SK-N-MC (cell line): Measurements from ENCODE around the gene CRB1.

Experiments used
- DNase-seq: peaks from one replicate; pipeline ENCODE4 v3.0.0-alpha.2; 2011; ENCODE audit warnings: low read depth, low spot score
- H3K27ac ChIP-seq: fragments of 200-600 bp; sonication (generic); 2 replicates; pipeline ENCODE4 v1.5.1; 2016; ENCODE audit warnings: mixed run types
- H3K36me3 ChIP-seq: fragments of 200-600 bp; sonication (generic); 2 replicates; pipeline ENCODE4 v1.6.1; 2017; ENCODE audit warnings: antibody characterized with exemption, low read length, mixed read lengths; ENCODE audit not compliant: insufficient read depth
- H3K4me3 ChIP-seq: fragments of 200-600 bp; sonication (generic); 2 replicates; pipeline ENCODE4 v1.5.1; 2016
- H3K9ac ChIP-seq: fragments of 200-600 bp; sonication (generic); 2 replicates; pipeline ENCODE4 v1.8.0; 2017; ENCODE audit warnings: mixed run types, mixed read lengths; ENCODE audit not compliant: insufficient read length
- H3K9me3 ChIP-seq: fragments of 200-600 bp; sonication (generic); 2 replicates; pipeline ENCODE4 v1.6.1; 2017; ENCODE audit warnings: low read depth, mild to moderate bottlenecking, antibody characterized with exemption, low read length, moderate library complexity, mixed read lengths
- EZH2 ChIP-seq: fragments of 200-600 bp; sonication (generic); IDR thresholded peaks from one replicate; pipeline ENCODE4 v1.6.1; 2017; ENCODE audit warnings: antibody characterized with exemption
- FOXP2 ChIP-seq: optimal IDR thresholded peaks from 2 replicates; pipeline ENCODE3; 2011; ENCODE audit warnings: mild to moderate bottlenecking, moderate library complexity; ENCODE audit not compliant: insufficient read depth; ENCODE audit errors: extremely low read length, control extremely low read depth
- POLR2AphosphoS5 ChIP-seq: IDR thresholded peaks from 2 replicates; pipeline ENCODE4 v1.6.1; 2012; ENCODE audit warnings: mild to moderate bottlenecking, low read depth, low read length, borderline replicate concordance

The CRB1 gene

DNA sequence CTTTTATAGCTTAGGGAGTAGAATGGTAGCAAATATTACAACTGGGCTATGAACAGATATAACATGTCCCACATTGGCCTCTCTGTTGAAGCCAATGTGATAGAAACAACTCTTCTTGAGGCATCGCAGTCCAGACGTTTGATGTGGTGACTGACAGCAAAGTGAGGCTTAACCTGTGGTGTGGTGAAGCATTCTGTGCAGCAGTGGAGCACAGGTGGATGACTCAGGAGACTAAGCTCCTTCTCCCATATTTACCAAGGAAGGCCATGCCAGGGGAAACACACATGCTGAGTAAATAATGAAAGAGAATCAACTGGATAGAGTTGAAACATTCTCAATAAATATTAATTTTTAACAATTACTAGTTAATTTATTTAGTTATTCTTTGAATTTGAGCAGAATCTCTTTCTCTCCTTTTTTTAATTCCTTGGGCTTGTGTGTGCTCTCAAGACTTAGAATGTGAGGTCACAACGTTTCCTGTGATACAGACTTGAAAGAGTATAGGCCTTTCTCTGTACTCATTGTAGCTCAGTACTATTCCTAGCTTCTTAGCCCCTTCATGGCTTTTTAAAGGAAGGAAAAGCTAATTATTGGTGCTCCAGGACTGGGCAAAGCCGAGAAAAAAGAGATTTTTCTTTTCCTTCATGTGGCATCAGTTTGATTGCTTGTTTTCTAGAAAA is 17.6 kb downstream of the CRB1 start:
- Histone ChIP-seq H3K9ac (no peak overlapping the region), H3K36me3 (no peaks in the 10 kb centered on the region), H3K4me3 (no peak overlapping the region), H3K9me3 (no peaks in the 10 kb centered on the region), H3K27ac (no peak overlapping the region)
- DNase-seq = no peak
- TF ChIP-seq EZH2 = no peak
- TF ChIP-seq POLR2AphosphoS5 = no peak
- TF ChIP-seq FOXP2 = no peak

DNA sequence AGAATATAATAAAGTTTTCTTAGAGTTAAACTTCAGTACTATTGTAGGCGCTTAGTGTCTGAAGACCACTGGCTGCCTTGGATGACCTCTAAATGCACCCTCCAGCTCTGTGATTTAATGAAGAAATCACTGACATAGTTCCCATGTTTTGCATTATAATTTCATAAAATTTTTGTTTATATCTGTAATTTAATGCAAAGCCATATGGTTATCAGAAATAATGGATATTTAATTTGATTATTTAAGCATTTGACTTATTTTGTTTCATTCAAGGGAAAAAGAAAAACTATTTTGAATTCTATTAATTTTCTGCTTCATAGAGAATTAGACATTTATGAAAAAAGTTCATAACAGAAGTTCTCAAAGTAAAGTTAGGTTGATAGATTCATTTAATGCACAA is 18.6 kb downstream of the CRB1 start:
- Histone ChIP-seq H3K9me3 (no peaks in the 10 kb centered on the region), H3K36me3 (no peaks in the 10 kb centered on the region), H3K4me3 (no peak overlapping the region), H3K9ac (no peak overlapping the region), H3K27ac (no peak overlapping the region)
- TF ChIP-seq EZH2 (no peak), POLR2AphosphoS5 (no peak)
- DNase-seq = no peak

DNA sequence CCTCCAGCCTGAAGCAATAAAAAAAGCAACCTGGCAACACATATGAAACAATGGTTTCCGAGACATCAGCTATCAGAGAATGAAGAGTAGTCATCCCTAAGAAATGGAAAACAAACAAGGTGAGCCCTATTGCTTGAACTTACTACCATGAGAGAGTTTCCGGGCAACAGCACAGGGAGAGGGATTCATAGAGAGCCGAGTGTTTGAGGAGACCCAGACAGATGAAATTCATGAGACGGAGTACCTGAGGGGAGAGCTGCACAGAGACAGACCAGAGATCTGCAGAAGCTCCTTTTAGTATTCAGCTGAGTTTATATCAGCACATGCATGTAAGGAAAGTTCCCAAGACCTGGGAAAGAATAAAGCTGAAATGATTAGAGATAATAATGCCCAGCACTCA is 19.8 kb downstream of the CRB1 start:
- no peak for DNase-seq
- TF ChIP-seq EZH2 = no peak
- no peak for TF ChIP-seq FOXP2
- no peak for TF ChIP-seq POLR2AphosphoS5
- H3K36me3 ChIP-seq = no peaks in the 10 kb centered on the region

DNA sequence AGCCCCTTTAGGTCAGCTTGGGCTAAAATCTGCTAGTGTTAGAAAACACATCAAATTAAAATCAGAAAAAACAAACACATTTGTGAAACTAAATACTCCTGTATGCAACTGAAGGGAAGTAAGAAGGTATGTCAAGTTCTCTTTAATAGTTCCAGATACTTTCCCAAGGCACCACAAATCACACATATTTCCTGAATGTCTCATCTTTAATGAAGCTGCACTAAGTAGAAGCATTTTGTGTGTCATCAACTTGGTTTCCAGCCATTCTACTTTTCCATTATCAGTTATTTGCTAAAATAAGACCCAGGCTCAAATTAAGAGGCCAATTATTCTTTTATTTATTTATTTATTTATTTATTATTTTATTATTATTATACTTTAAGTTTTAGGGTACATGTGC is 34.7 kb downstream of the CRB1 start:
- TF ChIP-seq POLR2AphosphoS5 = no peak
- TF ChIP-seq FOXP2 = no peak
- TF ChIP-seq EZH2 = no peak
- Histone ChIP-seq H3K9ac (no peak overlapping the region), H3K9me3 (no peaks in the 10 kb centered on the region), H3K27ac (no peak overlapping the region), H3K4me3 (no peak overlapping the region), H3K36me3 (no peaks in the 10 kb centered on the region)
- DNase-seq = no peak

More for the DNA sequence above, 19.8 kb downstream of the CRB1 start:
- Histone ChIP-seq H3K9ac (no peak overlapping the region), H3K9me3 (no peaks in the 10 kb centered on the region), H3K4me3 (no peak overlapping the region), H3K27ac (no peak overlapping the region)

DNA sequence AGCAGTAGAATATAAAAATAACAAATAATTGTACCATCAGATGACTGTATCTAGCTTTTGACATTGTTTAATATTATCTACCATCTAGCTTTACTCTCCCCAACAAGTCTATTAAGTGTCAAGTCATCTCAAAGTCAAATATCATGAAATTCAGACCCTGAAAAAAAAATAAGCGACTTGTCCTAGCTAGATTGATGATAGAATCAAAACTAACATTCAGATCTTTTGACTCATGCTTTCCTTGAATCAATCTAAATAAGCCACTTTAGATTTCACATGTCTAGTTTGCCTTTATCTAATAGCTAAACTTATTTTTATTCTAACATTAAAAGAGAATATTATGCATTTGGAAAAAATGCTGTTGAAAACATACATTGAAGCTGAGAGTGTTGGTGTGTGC is 35.4 kb downstream of the CRB1 start:
- Histone ChIP-seq H3K9me3 (no peaks in the 10 kb centered on the region), H3K27ac (no peak overlapping the region), H3K36me3 (no peaks in the 10 kb centered on the region), H3K4me3 (no peak overlapping the region), H3K9ac (no peak overlapping the region)
- TF ChIP-seq FOXP2 (no peak), POLR2AphosphoS5 (no peak), EZH2 (no peak)
- DNase-seq = no peak

DNA sequence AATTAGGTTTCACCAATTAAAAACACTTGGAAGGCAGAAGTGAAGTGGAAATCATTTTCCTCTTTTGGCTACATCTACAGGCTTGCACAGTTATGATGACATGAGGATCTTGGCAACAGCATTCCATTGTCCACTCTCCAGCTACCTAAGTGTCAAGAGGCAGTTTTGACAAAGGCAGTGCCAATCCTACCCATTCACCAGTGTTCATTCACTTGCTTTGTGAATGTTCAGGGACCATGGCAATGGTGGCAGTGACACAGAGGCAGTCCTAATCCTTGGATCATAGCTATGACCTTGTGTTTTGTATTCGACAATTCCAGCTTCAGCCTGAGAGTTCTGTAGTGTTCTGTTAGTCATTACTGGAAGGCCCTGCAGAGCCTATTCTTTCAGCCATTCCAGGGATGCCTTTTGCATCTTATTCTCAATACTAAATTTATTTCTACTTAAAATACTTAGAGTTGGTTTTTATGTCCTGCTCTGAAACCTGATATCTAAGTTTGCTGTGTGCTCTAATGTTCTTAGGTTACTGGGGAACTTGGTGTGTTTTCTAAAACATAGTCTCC is 36.7 kb downstream of the CRB1 start:
- H3K27ac ChIP-seq = no peak overlapping the region
- TF ChIP-seq FOXP2 (no peak), EZH2 (no peak), POLR2AphosphoS5 (no peak)
- no peak overlapping the region for H3K4me3 ChIP-seq
- DNase-seq = no peak
- no peaks in the 10 kb centered on the region for H3K36me3 ChIP-seq
- H3K9me3 ChIP-seq = no peaks in the 10 kb centered on the region
- H3K9ac ChIP-seq = no peak overlapping the region

DNA sequence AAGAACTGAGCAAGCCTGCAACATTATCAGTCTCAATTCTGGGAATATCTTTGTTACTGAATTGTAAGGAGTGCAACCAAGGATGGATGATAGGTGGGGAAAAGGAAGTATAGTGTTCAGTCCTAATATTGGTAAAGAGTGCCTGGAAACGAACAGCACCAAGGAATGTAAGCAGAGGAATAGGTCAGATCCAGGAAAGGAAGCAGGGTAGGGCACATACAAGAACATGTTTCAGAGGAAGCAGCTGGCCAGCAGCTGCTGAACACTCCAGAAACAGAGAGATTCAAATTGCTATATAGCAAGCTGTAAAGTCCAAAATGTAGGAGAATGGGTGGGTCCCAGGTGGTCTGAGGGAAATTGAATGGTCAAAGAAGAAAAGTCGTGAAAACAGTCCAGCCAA is 37.9 kb downstream of the CRB1 start:
- H3K36me3 ChIP-seq = no peaks in the 10 kb centered on the region
- TF ChIP-seq FOXP2 (no peak), POLR2AphosphoS5 (no peak), EZH2 (no peak)
- no peak for DNase-seq

DNA sequence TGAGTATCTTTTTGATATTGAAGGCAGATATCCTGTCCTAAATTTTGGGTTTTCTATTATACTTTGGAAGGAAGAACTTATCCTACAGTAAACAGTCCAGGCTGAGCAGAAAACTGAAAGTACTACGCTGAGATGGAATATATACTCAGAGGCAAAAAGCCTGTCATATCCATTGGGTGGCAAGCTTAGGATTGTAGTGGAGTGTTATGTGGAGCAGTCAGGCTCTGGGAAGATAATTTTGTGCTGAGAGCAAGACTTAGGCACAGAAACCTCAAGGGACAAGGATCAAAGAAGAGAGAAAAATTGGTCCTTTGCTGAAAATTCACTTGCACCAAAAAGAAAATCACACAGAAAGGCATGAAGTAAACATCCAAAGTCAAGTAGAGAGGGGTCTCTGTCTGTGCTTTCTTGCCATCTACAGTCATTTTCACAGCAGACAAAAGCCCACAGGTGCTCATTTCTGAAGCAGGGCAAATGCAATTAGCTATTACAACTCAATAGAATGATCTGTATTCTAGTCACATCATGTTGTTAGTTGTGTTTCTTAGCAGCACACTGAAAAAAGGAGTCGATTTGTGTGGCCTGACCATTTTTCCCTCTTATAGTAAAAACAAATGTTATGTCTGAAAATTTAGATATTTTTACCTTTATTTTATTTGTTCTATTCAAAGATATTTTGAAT is 38.5 kb downstream of the CRB1 start:
- DNase-seq = no peak
- TF ChIP-seq POLR2AphosphoS5 (no peak), FOXP2 (no peak), EZH2 (no peak)
- no peaks in the 10 kb centered on the region for H3K9me3 ChIP-seq
- no peaks in the 10 kb centered on the region for H3K36me3 ChIP-seq
- no peak overlapping the region for H3K9ac ChIP-seq
- H3K27ac ChIP-seq = no peak overlapping the region
- H3K4me3 ChIP-seq = no peak overlapping the region

More for the DNA sequence above, 37.9 kb downstream of the CRB1 start:
- no peak overlapping the region for H3K4me3 ChIP-seq
- no peak overlapping the region for H3K27ac ChIP-seq
- H3K9ac ChIP-seq = no peak overlapping the region
- no peaks in the 10 kb centered on the region for H3K9me3 ChIP-seq
